Left ventricle myocardium superior (tissue), 1 donor: ENCODE results near the gene OGA. TPM values are rescaled to one million over a fixed set of nuclear protein-coding genes. Genes with fewer than 3 reads are reported as not detected.

Experiments
- ATAC-seq: fragments of 200-7000 bp; cut with Tn5 transposase; one replicate; pipeline ENCODE4 v1.9.1; 2020; ENCODE audit warnings: mild to moderate bottlenecking, moderate library complexity
- DNase-seq: peaks from one replicate; pipeline ENCODE4 v3.0.0-alpha.2; 2020
- intact Hi-C: fragments of 100-400 bp; cut with micrococcal nuclease; formaldehyde crosslinking; loops from one replicate; pipeline ENCODE4 v1.11.0; 2022
- total RNA-seq: library from RNA; stranded (reverse); fragmentation: NEBNext Ultra II Directional; extraction: Animal tissue kit (Norgen Biotek cat#: 25700); gene quantifications from one replicate; pipeline ENCODE4 v1.2.1, GENCODE V29; 2021
- donor health status: DM: no; HTN: yes; CAD: no; lungs with severe emphysema.

The OGA gene
- total RNA-seq, 1 donor from 2014 or later = 79.8 TPM

DNA sequence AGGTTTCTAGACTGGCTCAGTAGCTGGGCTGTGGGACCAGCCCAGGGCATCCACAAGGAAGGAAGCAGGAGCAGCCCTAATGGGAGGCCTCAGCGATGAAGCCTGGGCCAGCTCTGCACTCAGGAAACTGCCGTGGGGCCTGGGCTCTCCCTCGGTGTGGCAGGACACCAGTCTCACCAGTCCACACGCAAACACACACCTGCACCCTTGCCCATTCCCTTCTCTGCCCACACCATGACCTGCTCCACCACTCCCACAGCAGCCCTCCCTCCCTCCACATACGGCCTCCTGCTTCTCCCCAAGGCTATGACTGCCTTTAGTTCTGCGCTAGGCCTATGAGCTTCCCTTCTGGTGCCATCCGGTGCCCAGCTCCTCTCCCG lies 49.5 kb downstream of the OGA start:
- DNase-seq = no peak
- intact Hi-C loops = no loop called here
- no peak for ATAC-seq

DNA sequence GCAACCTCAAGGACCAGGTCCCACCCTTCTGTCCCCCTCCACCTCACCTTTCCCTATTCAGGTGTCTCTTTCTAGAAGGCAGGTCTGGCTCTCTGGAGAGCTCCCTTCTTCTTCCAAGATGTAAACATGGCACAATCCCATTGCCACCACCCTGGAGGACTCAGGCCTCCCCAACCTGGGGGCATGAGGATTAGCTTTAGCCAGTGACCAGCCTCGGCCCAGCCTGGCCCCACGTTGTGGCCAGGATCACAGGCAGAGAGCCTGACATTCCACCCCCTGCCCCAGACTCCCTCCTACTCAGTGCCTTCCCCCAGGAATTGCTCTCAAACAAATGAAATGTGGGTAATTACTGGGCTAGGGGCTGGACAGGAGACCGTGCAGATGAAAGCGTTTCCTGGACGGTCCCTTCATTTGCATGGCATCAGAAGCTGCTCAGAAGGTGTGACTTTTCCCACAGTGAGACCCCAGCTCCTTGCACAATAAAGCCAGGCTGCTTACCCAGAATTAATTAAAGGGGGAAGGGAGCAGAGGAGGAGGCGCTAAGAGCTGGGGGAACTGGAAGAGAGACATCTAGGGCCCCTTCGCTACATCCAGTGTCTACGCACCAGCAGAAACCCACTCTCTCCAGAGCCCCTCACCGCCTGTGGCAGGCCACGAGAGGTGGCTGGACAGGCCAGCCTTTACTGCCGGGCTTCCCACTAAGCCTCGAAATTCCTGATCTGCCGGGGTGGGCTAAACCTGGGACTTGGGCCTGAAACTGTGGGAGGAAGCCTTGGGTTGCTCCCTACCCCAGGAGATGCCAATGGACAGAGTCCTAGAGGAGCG lies 50.1 kb downstream of the OGA start:
- intact Hi-C loops = no loop called here
- DNase-seq (no peak), ATAC-seq (no peak)

DNA sequence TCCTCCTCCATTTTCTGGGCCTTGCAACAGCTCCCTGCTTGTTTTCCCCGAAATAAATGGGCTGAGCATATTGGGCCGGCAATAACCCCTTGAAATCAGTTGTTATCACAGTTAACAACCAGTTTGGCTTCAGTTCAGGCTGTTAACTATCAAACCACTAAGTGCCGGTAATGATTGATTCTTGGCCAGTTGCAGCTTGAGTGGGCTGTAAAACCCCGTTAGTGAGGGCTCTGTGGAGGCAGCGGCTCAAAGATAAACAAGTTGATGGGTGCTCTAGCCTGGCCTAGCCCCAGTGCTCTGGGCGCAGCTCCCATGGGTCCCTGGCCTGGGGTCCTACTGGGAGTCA lies 50.7 kb downstream of the OGA start:
- DNase-seq (no peak), ATAC-seq (no peak)
- intact Hi-C loops = no loop called here

DNA sequence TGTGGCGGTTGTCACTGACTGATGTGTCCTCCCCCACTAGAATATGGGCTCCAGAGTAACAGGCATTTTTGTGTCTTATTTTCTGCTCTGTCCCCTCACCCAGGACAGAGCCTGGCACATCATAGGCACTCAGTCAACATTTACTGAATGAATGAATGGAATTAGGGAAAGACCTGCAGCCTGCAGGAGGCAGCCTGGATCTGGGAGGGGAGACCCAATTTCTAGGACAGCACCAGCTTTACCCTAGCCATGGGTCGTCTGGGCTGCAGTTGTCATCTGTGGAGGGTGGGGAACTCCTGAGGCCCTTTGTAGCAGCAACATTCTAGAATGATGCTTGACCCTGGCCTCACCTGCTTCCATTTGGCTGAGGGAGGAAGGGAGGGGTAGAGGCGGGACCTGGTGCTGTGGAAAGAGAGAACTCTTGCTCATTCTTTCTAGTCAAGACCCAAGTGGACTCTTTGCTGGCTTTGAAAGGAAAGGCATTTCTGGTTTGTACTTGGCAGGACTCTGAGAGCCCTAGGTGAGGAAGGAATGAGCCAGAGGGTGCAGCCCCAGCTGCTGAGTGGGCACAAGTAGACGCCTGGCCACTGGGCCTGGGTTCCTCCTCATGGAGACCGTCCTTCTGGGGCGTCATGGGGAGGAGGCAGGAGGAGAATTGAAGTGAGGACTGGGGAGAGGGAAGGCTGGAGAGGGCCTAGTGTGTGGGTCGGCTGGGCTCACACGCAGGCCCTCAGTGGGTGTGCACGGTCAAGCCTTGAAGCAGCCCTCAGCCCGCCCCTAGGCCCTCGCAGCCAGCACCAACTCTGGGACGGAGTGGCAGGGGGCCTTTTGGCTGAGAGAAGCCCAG lies 51.3 kb downstream of the OGA start:
- ATAC-seq = no peak
- DNase-seq = no peak
- intact Hi-C loops = no loop called here

GRCh38 chr10:101766306-101766705 lies 51.9 kb downstream of the OGA start:
- intact Hi-C loops = no loop called here
- DNase-seq (no peak), ATAC-seq (no peak)

DNA sequence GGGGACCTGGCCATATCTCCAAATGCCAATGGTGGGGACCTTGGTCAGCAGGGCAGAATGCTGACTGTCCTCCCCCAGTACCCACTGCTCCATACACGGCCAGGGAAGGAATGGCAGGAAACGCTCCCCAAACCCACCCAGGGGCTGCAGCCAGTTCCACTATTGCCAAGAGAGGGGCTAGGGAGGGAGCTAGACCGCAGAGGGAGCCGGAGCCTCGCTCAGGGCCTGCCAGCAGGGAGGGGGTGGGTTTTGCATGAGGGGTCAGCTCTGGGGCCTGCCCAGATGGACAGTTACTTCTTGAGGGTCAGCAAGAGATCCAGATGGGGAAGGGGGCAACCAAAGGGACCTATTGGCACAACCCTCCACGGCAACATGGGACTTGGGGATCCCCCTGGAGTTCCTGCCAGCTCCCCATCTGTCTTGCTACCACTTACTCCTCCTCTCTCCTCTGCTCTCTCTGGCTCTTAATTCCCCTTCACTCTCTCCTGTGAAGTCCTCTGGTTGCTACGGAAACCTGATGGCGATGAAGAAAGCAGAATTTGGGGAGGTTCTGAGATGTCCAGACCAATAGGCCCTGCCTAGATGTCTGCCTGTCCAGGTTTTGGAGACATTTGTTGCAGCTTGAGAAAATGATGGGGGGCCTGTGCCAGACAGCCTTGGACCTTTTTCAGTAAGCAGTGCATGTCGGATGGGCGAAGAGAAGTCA lies 55.0 kb downstream of the OGA start:
- no peak for DNase-seq
- ATAC-seq = no peak
- intact Hi-C loops = no loop called here

DNA sequence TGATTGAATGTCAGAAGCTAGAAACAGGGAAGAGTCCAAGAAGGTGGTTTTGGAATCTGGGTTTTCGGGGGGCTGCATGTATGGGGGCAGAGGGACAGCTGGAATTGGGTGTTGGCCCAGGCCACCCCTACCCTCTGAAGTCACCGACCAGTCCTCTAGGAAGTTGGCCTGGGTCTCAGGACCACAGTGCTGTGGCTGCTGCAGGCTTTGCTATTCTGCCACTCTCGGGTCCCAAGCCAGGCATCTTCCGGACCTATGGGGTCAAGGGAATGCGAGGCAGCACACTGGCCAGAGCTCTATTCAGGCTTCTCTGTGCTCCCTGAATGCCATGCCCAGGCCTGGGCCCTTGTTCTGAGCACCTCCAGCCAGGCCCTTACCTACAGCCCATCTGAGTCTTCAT lies 55.5 kb downstream of the OGA start:
- DNase-seq = no peak
- no peak for ATAC-seq
- intact Hi-C loops = no loop called here

GRCh38 chr10:101761226-101761625 lies 57.0 kb downstream of the OGA start:
- DNase-seq = no peak
- intact Hi-C loops = no loop called here
- no peak for ATAC-seq

DNA sequence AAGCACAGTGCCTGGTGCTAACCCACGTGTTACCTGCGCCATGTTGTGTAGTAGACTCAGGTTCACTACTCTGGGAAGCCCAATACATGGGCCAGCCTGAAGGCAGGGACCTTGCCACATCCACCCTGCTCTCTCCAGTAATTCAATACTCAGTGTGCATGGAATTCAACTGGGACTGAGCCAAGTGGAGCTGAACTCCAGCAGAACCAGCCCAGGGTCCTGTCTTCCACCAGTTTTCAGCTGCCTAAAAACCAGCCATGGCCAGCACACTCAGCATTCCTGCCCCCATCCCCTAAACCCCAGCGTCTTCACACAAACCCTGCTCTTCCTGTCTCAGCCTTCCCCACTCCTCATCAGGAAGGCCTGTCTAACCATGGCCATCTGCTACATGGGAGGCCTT lies 57.7 kb downstream of the OGA start:
- intact Hi-C loops = no loop called here
- DNase-seq (no peak), ATAC-seq (no peak)

DNA sequence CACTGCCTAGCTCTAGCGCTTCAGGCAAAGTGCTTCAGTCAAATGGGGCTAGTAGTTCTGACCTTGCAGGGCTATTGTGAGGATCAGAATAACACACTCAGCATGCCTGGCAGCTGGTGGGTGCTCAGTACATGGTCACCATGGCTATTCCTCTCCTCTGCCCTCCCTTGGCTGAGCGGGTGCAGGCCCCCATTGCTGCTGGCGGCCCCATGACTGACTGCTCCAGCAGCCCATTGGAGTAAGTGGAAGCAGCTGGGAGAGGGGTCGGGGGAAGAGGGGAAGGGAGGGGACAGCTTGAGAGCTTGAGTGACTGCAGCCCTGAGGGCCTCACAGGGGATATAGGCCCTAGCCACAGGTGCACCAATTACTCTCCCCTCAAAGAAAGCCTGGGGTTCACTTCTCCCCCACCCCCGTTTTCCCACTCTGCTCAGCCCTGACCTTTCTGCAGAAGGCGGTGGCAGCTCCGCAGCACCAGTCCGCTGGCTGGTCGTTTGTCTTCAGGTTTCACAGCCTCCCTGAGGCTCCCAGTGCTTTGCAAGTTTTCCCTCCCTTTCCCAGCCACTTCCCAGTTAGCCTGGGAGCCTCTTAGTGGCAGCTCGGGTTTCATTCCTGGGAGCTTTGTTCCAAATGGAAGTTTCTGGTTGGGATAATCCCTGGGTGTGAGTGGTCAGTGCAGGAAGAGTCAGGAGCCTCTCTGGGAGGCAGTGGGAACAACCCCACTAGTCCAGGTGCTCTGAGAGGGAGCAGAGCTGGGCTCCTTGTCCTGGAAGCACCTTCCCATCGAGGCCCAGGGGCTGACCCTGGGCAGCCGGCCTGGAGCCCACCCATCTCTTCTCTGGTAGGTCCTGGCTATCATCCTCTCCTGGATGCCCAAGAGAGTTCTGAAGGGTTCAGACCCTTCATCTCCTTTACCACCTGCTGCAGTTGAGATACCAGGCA lies 58.7 kb downstream of the OGA start:
- DNase-seq = no peak
- intact Hi-C loops = no loop called here
- no peak for ATAC-seq

GRCh38 chr10:101758858-101759257 lies 59.4 kb downstream of the OGA start:
- ATAC-seq = no peak
- DNase-seq = no peak
- intact Hi-C loops = no loop called here

DNA sequence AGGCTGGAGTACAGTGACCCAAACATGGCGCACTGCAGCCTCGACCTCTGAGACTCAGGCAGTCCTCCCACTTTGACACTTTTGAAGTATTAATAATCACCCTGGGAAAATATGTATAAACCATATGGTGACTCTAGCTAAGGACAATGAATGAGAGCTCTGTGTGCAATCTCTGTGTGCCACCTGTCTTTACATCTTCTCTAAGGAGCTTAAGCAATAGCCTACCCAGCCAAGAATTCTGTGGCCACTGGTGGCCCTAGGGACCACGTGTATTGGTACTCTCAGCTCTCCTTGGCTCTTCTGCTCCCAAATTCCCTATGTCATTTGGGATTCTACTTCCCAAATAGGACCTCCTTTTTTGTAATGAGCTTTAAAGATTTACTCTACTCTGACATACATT lies 66.0 kb downstream of the OGA start:
- intact Hi-C loops = no loop called here
- no peak for ATAC-seq
- no peak for DNase-seq

- intact Hi-C loops = no loop called here
- no peak for ATAC-seq
- no peak for DNase-seq
Observed at GRCh38 chr10:101749047-101750016, 68.9 kb downstream of the OGA start.

- intact Hi-C loops = no loop called here
- ATAC-seq (no peak), DNase-seq (no peak)
Observed at GRCh38 chr10:101748496-101748895, 69.7 kb downstream of the OGA start.

DNA sequence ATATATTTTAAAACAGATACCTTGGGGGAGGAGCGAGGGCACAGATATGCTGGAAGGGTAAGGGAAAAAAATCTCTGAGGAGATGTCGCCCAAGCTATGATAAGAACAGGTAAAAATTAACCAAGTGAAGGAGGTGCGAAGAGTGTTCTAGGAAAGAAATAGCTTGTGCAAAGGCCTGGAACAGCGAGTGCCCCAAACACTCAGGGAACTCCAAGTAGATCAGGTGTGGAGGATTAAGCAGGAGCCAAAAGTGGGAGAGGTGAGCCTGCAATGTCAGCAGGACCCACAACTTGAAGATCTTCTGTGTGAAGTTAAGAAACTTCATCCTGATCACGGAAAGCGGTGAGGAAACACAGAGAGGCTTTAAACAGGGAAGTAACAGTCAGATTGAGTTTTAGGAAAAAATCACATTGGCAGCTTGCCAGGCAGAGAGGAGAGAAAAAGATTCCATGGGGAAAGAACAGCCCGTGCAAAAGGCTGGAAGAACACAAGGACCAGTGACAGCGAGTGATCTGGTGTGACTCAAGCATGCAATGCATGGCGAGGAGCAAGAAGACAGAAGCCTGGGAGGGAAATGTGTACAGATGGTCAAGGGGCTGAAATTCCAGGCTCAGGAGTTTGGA lies 73.1 kb downstream of the OGA start:
- ATAC-seq = no peak

GRCh38 chr10:101744267-101744666 lies 74.0 kb downstream of the OGA start:
- DNase-seq (no peak), ATAC-seq (no peak)
- intact Hi-C loops = no loop called here

More for the DNA sequence above, 73.1 kb downstream of the OGA start:
- DNase-seq = no peak
- intact Hi-C loops = no loop called here

- intact Hi-C loops = no loop called here
- DNase-seq (no peak), ATAC-seq (no peak)
Observed at GRCh38 chr10:101741938-101742337, 76.3 kb downstream of the OGA start.

DNA sequence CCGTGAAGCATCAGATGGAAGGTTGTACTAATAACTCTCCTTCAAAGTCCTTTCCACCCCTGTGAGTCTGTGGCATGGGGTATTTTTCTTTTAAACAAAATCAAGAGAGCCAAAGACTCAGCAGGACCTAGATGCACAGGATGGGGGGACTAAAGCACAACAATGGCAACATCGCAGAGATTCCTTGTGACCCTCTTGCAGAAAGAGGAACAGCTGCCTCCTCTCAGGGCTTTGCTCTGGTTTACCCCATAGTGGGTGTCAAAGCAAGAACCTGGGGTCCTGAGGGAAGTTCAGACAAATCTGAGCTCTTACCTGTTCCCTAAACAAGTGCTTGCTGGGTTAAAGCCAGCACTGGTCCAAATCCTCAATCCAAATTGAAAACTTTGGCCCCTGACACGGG lies 81.6 kb downstream of the OGA start:
- DNase-seq = no peak
- no peak for ATAC-seq
- intact Hi-C loops = no loop called here
